NT2/D1 (cell line): ENCODE measurements around the gene TMUB1.

Source experiments
- YY1 ChIP-seq: IDR thresholded peaks from 2 replicates; pipeline ENCODE4 v1.6.1; 2011; ENCODE audit not compliant: insufficient read length, insufficient read depth
- ZNF274 ChIP-seq: IDR thresholded peaks from 2 replicates; pipeline ENCODE4 v1.6.1; 2011; ENCODE audit warnings: mild to moderate bottlenecking, low read depth, low read length

- TF ChIP-seq YY1 (no peak), ZNF274 (no peak)
Measured at GRCh38 chr7:151128716-151129115, 45.4 kb upstream of the TMUB1 start.
